ENCODE results near the gene GPSM3. TPM values are rescaled to one million over a fixed set of nuclear protein-coding genes. Genes with fewer than 3 reads are reported as not detected.

Gene GPSM3
- total RNA-seq, 1 donor = 1.1 TPM

GRCh38 chr6:32171234-32171633 is 21.2 kb downstream of the GPSM3 start:
- Histone ChIP-seq H3K9me3 (ENCODE audit: low read depth, low read length) (no peaks in the 10 kb centered on the region), H3K27ac (ENCODE audit: low read depth, low read length) (no peak overlapping the region), H3K4me2 (ENCODE audit: insufficient read depth, low read length) (no peak overlapping the region), H3K4me1 (ENCODE audit: insufficient read depth, low read length) (peaks cover 18% of the 10 kb centered on the region), H3K4me3 (ENCODE audit: insufficient read depth, low read length) (no peak overlapping the region), H4K20me1 (ENCODE audit: insufficient read depth, low read length) (peaks cover 2% of the 10 kb centered on the region), H3K36me3 (ENCODE audit: insufficient read depth, low read length) (peaks cover 30% of the 10 kb centered on the region), H3K79me2 (ENCODE audit: insufficient read depth, low read length) (peaks cover 40% of the 10 kb centered on the region), H2AFZ (ENCODE audit: low read length) (no peak overlapping the region), H3K27me3 (ENCODE audit: insufficient read depth, low read length) (no peaks in the 10 kb centered on the region)
- no peak for TF ChIP-seq CTCF (IDR thresholded peaks at IDR 0.05; ENCODE audit: extremely low read depth, low read depth, low read length)
- no peak for DNase-seq (ENCODE audit: insufficient read length, low spot score, missing footprints)

GRCh38 chr6:32170294-32170693 is 22.1 kb downstream of the GPSM3 start:
- no peaks in the 10 kb centered on the region for H3K27me3 ChIP-seq (ENCODE audit: insufficient read depth, low read length)
- peaks cover 15% of the 10 kb centered on the region for H3K4me1 ChIP-seq (ENCODE audit: insufficient read depth, low read length)
- H3K79me2 ChIP-seq (ENCODE audit: insufficient read depth, low read length) = peaks cover 34% of the 10 kb centered on the region
- TF ChIP-seq CTCF (IDR thresholded peaks at IDR 0.05; ENCODE audit: extremely low read depth, low read depth, low read length) = no peak
- no peak overlapping the region for H3K4me2 ChIP-seq (ENCODE audit: insufficient read depth, low read length)
- H3K9me3 ChIP-seq (ENCODE audit: low read depth, low read length) = no peaks in the 10 kb centered on the region
- H3K4me3 ChIP-seq (ENCODE audit: insufficient read depth, low read length) = no peak overlapping the region
- no peak overlapping the region for H3K27ac ChIP-seq (ENCODE audit: low read depth, low read length)
- peaks cover 2% of the 10 kb centered on the region for H4K20me1 ChIP-seq (ENCODE audit: insufficient read depth, low read length)
- no peak overlapping the region for H2AFZ ChIP-seq (ENCODE audit: low read length)
- peak; percentile 77 for DNase-seq (ENCODE audit: insufficient read length, low spot score, missing footprints)
- peaks cover 36% of the 10 kb centered on the region for H3K36me3 ChIP-seq (ENCODE audit: insufficient read depth, low read length)

- H3K79me2 ChIP-seq (ENCODE audit: insufficient read depth, low read length) = peaks cover 21% of the 10 kb centered on the region
- H3K36me3 ChIP-seq (ENCODE audit: insufficient read depth, low read length) = peaks cover 36% of the 10 kb centered on the region
- DNase-seq (ENCODE audit: insufficient read length, low spot score, missing footprints) = peak; percentile 88
Measured at GRCh38 chr6:32168807-32169591, 23.4 kb downstream of the GPSM3 start.

More at GRCh38 chr6:32168807-32169591, 23.4 kb downstream of the GPSM3 start:
- H4K20me1 ChIP-seq (ENCODE audit: insufficient read depth, low read length) = peaks cover 2% of the 10 kb centered on the region
- no peak overlapping the region for H3K27ac ChIP-seq (ENCODE audit: low read depth, low read length)
- TF ChIP-seq CTCF (IDR thresholded peaks at IDR 0.05; ENCODE audit: extremely low read depth, low read depth, low read length) = no peak
- H3K4me3 ChIP-seq (ENCODE audit: insufficient read depth, low read length) = no peak overlapping the region
- no peak overlapping the region for H3K4me2 ChIP-seq (ENCODE audit: insufficient read depth, low read length)
- no peak overlapping the region for H2AFZ ChIP-seq (ENCODE audit: low read length)
- H3K27me3 ChIP-seq (ENCODE audit: insufficient read depth, low read length) = no peaks in the 10 kb centered on the region
- H3K4me1 ChIP-seq (ENCODE audit: insufficient read depth, low read length) = peaks cover 6% of the 10 kb centered on the region
- H3K9me3 ChIP-seq (ENCODE audit: low read depth, low read length) = no peaks in the 10 kb centered on the region
